Measurements from ENCODE around the gene FOXC2. TPM values are rescaled to one million over a fixed set of nuclear protein-coding genes. Genes with fewer than 3 reads are reported as not detected.

The FOXC2 gene
- total RNA-seq, 1 donor: not detected

GRCh38 chr16:86547286-86547685, 19.3 kb upstream of the FOXC2 start:
- H3K4me3 ChIP-seq (ENCODE audit: low read depth, low read length): no peak overlapping the region
- TF ChIP-seq, protein P1, sequence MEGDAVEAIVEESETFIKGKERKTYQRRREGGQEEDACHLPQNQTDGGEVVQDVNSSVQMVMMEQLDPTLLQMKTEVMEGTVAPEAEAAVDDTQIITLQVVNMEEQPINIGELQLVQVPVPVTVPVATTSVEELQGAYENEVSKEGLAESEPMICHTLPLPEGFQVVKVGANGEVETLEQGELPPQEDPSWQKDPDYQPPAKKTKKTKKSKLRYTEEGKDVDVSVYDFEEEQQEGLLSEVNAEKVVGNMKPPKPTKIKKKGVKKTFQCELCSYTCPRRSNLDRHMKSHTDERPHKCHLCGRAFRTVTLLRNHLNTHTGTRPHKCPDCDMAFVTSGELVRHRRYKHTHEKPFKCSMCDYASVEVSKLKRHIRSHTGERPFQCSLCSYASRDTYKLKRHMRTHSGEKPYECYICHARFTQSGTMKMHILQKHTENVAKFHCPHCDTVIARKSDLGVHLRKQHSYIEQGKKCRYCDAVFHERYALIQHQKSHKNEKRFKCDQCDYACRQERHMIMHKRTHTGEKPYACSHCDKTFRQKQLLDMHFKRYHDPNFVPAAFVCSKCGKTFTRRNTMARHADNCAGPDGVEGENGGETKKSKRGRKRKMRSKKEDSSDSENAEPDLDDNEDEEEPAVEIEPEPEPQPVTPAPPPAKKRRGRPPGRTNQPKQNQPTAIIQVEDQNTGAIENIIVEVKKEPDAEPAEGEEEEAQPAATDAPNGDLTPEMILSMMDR (IDR thresholded peaks at IDR 0.05; ENCODE audit: insufficient read depth, low read depth, low read length): no peak
- DNase-seq (ENCODE audit: low read depth): no peak

DNA sequence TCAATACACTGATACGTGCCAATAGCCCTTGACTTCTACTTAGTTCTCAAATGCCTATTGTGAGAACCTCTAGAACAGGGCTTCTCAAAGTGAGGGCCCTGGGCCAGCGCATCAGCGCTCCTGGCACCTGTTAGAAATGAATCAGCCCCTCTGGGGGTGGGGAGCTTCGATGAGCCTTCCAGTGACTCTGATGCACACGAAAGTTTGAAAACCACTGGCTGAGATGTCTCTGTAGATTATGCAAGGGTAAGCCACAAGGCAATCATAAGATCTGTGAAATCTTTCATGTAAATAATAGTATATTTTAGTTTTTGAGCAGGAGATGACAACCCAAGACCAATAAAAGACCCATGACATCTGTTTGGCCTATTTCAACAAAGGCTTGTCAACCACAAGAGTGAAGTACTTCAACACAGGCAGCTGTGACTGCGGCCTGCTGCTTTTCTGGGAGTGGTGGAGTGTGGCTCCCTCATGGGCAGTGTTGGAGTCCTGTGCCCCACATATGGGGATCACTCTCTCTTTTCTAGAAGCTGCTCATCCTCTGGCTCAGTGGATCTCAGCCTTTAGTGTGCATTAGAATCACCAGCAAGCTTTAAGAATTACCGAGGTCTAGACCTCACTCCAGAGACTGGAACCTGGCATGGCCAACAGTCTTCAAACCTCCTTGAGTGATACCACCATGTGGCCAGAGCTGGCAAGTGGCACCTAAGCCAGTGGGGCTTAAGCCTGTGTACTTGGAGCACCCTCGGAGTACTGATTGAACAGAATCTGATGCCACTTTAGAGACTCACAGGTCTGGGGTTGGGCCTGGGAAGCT, 17.3 kb upstream of the FOXC2 start:
- H3K4me3 ChIP-seq (ENCODE audit: low read depth, low read length): no peak overlapping the region
- DNase-seq (ENCODE audit: low read depth): no peak
- TF ChIP-seq, protein P1 (IDR thresholded peaks at IDR 0.05; ENCODE audit: insufficient read depth, low read depth, low read length): no peak

DNA sequence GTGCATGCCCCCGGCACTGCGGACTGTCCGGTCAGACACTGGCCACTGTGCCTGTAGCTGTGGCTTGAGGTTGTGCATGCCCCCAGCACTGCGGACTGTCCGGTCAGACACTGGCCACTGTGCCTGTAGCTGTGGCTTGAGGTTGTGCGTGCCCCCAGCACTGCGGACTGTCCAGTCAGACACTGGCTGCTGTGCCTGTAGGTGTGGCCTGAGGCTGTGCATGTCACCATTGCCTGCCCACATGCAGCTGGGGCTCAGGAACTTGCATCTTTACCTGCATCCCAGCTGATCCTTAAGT, 16.8 kb upstream of the FOXC2 start:
- no peak for DNase-seq (ENCODE audit: low read depth)
- TF ChIP-seq, protein P1 (IDR thresholded peaks at IDR 0.05; ENCODE audit: insufficient read depth, low read depth, low read length): no peak
- H3K4me3 ChIP-seq (ENCODE audit: low read depth, low read length): no peak overlapping the region

DNA sequence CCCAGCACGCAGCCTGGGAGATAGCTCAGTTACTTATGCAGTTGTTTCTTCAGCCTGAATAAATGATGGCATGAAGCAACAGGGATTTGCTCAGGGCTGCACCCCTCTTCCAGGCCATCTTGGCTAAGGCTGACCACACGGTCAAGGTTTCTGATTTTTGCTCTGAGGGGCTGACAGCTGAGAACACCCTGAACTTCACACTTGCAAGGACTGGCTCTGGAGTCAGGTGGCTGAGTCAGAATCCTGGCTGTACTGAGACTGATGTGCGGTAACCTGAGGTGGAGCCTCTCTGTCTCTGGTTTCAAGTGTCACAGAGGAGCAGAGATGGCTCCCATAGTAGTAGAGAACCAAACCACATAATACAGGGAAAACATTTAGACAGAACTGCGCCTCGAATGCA, 16.3 kb upstream of the FOXC2 start:
- no peak overlapping the region for H3K4me3 ChIP-seq (ENCODE audit: low read depth, low read length)
- DNase-seq (ENCODE audit: low read depth): no peak
- TF ChIP-seq, protein P1 (IDR thresholded peaks at IDR 0.05; ENCODE audit: insufficient read depth, low read depth, low read length): no peak

- TF ChIP-seq, protein P1 (IDR thresholded peaks at IDR 0.05; ENCODE audit: insufficient read depth, low read depth, low read length): no peak
- no peak overlapping the region for H3K4me3 ChIP-seq (ENCODE audit: low read depth, low read length)
- no peak for DNase-seq (ENCODE audit: low read depth)
Observed at GRCh38 chr16:86553356-86553755, 13.3 kb upstream of the FOXC2 start.

DNA sequence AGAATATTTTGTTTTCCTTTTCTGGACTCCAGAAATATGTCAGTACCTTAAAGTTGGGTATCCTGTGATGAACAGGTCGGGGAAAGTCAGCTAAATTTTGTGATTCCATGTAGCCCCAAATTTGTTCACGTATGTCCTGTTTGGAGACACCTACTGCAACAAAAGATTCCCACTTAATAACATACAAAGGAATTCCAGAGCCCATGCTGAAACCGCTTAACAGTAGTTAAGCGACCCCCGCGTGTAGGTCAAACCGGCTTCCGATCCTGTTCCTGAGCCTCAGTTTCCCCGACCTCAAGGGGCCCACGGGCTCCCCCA, 12.1 kb upstream of the FOXC2 start:
- H3K4me3 ChIP-seq (ENCODE audit: low read depth, low read length): peak overlapping the region; percentile 97
- no peak for DNase-seq (ENCODE audit: low read depth)
- TF ChIP-seq, protein P1 (IDR thresholded peaks at IDR 0.05; ENCODE audit: insufficient read depth, low read depth, low read length): no peak
